Measurements from ENCODE around the gene SPATA25.

Gene SPATA25

GRCh38 chr20:45886590-45887345 is 654 bp downstream of the SPATA25 start:
- H3K4ac ChIP-seq (ENCODE audit: low read length) = no peak overlapping the region
- H2AK5ac ChIP-seq (ENCODE audit: low read depth, low read length) = no peak overlapping the region
- no peak overlapping the region for H2BK120ac ChIP-seq (ENCODE audit: low read depth, low read length)
- no peak overlapping the region for H3K4me3 ChIP-seq (ENCODE audit: low read length in 2 of 2)
- H3K27ac ChIP-seq (replicated peaks; ENCODE audit: low read length) = no peak overlapping the region
- H2BK12ac ChIP-seq (ENCODE audit: low read length) = no peak overlapping the region
- H3K4me1 ChIP-seq (ENCODE audit: control insufficient read depth in 2 of 2, insufficient read depth in 1 of 2, low read depth in 1 of 2, low read length in 2 of 2) = peaks cover 3 to 5% of the 10 kb centered on the region in 2 donors
- peaks cover 0 to 7% (median 0%) of the 10 kb centered on the region in 3 experiments for H3K27me3 ChIP-seq (ENCODE audit: control insufficient read depth in 3 of 3, insufficient read depth in 3 of 3, low read depth in 1 of 3, low read length in 3 of 3)
- H4K91ac ChIP-seq (ENCODE audit: low read depth, low read length, poor library complexity) = no peak overlapping the region
- no peak overlapping the region for H4K8ac ChIP-seq (ENCODE audit: low read depth, low read length)
- H2BK15ac ChIP-seq (ENCODE audit: low read length) = no peak overlapping the region
- H3K4me2 ChIP-seq (ENCODE audit: insufficient read depth, low read length, poor library complexity, severe bottlenecking) = no peak overlapping the region
- H3K9ac ChIP-seq (ENCODE audit: low read depth, low read length, poor library complexity) = no peak overlapping the region
- peaks cover 19 to 46% of the 10 kb centered on the region in 2 donors for H3K36me3 ChIP-seq (replicated peaks in 1 of 2; ENCODE audit: control insufficient read depth in 2 of 2, insufficient read depth in 2 of 2, low read length in 2 of 2)
- no peak overlapping the region for H2AFZ ChIP-seq (ENCODE audit: low read length)
- DNase-seq (ENCODE audit: low spot score) = no peak
- no peak overlapping the region for H2BK5ac ChIP-seq (ENCODE audit: low read length)
- H3K23ac ChIP-seq (ENCODE audit: low read depth, low read length, poor library complexity) = no peak overlapping the region
- peaks cover 2% of the 10 kb centered on the region for H3K79me1 ChIP-seq (ENCODE audit: low read depth, low read length)
- no peak overlapping the region for H3K18ac ChIP-seq (ENCODE audit: low read length)
- H3K14ac ChIP-seq (ENCODE audit: low read length) = no peak overlapping the region
- peaks cover 0 to 1% of the 10 kb centered on the region in 2 donors for H3K9me3 ChIP-seq (replicated peaks in 1 of 2; ENCODE audit: control insufficient read depth in 2 of 2, insufficient read depth in 1 of 2, low read depth in 1 of 2, low read length in 2 of 2)
- no CpG with 5 or more reads among the region's 19 CpGs for WGBS, 2 donors (ENCODE audit: extremely low coverage in 2 of 2, insufficient read length in 2 of 2, insufficient replicate concordance in 1 of 2)

- Histone ChIP-seq H2AFZ (ENCODE audit: low read length) (no peak overlapping the region), H3K27ac (replicated peaks; ENCODE audit: low read length) (no peak overlapping the region), H3K23ac (ENCODE audit: low read depth, low read length, poor library complexity) (no peak overlapping the region), H2BK15ac (ENCODE audit: low read length) (no peak overlapping the region), H3K79me1 (ENCODE audit: low read depth, low read length) (peaks cover 1% of the 10 kb centered on the region), H2BK5ac (ENCODE audit: low read length) (no peak overlapping the region), H2AK5ac (ENCODE audit: low read depth, low read length) (no peak overlapping the region), H4K8ac (ENCODE audit: low read depth, low read length) (no peak overlapping the region), H3K27me3 (ENCODE audit: control insufficient read depth in 3 of 3, insufficient read depth in 3 of 3, low read depth in 1 of 3, low read length in 3 of 3) (no peaks in the 10 kb centered on the region), H3K9me3 (replicated peaks in 1 of 2; ENCODE audit: control insufficient read depth in 2 of 2, insufficient read depth in 1 of 2, low read depth in 1 of 2, low read length in 2 of 2) (peaks cover 0 to 1% of the 10 kb centered on the region in 2 donors), H4K91ac (ENCODE audit: low read depth, low read length, poor library complexity) (no peak overlapping the region), H3K4ac (ENCODE audit: low read length) (no peak overlapping the region), H2BK120ac (ENCODE audit: low read depth, low read length) (no peak overlapping the region), H3K4me2 (ENCODE audit: insufficient read depth, low read length, poor library complexity, severe bottlenecking) (no peak overlapping the region), H3K4me3 (ENCODE audit: low read length in 2 of 2) (no peak overlapping the region), H3K36me3 (replicated peaks in 1 of 2; ENCODE audit: control insufficient read depth in 2 of 2, insufficient read depth in 2 of 2, low read length in 2 of 2) (peaks cover 19 to 51% of the 10 kb centered on the region in 2 donors), H3K4me1 (ENCODE audit: control insufficient read depth in 2 of 2, insufficient read depth in 1 of 2, low read depth in 1 of 2, low read length in 2 of 2) (peaks cover 0 to 3% of the 10 kb centered on the region in 2 donors), H3K14ac (ENCODE audit: low read length) (no peak overlapping the region), H3K18ac (ENCODE audit: low read length) (no peak overlapping the region), H3K9ac (ENCODE audit: low read depth, low read length, poor library complexity) (no peak overlapping the region), H2BK12ac (ENCODE audit: low read length) (no peak overlapping the region)
- no CpG with 5 or more reads among the region's 9 CpGs for whole genome bisulfite sequencing, 2 donors (ENCODE audit: extremely low coverage in 2 of 2, insufficient read length in 2 of 2, insufficient replicate concordance in 1 of 2)
- no peak for DNase-seq (ENCODE audit: low spot score)
Measured at GRCh38 chr20:45883100-45883469, 4.3 kb downstream of the SPATA25 start.

DNA sequence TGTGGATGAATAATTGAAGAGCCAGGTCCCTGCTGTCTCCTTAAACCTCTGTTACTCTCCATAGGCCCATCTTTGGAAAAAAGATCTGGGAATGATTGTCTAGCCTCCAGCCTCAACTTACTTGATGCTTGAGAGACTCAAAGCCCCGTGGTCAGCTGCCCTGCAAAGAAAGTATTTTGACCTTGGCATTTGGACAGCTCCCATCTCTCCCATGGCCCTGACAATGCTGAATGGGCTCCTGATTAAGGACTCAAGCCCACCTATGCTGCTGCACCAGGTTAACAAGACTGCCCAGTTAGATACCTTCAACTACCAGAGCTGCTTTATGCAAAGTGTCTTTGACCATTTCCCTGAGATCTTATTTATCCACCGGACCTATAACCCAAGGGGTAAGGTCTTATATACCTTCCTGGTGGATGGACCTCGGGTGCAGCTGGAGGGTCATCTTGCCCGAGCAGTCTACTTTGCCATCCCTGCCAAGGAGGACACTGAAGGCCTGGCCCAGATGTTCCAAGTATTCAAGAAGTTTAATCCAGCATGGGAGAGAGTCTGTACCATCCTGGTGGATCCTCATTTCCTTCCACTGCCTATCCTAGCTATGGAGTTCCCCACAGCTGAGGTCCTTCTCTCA is 4.8 kb downstream of the SPATA25 start:
- H3K4me1 ChIP-seq (ENCODE audit: control insufficient read depth in 2 of 2, insufficient read depth in 1 of 2, low read depth in 1 of 2, low read length in 2 of 2) = peaks cover 0 to 3% of the 10 kb centered on the region in 2 donors
- no peak overlapping the region for H3K18ac ChIP-seq (ENCODE audit: low read length)
- no peaks in the 10 kb centered on the region for H3K27me3 ChIP-seq (ENCODE audit: control insufficient read depth in 3 of 3, insufficient read depth in 3 of 3, low read depth in 1 of 3, low read length in 3 of 3)
- no peak overlapping the region for H2BK5ac ChIP-seq (ENCODE audit: low read length)
- H3K9ac ChIP-seq (ENCODE audit: low read depth, low read length, poor library complexity) = no peak overlapping the region
- no peak overlapping the region for H4K91ac ChIP-seq (ENCODE audit: low read depth, low read length, poor library complexity)
- H3K4me3 ChIP-seq (ENCODE audit: low read length in 2 of 2) = no peak overlapping the region
- no peak overlapping the region for H3K14ac ChIP-seq (ENCODE audit: low read length)
- no peak overlapping the region for H3K23ac ChIP-seq (ENCODE audit: low read depth, low read length, poor library complexity)
- H2BK120ac ChIP-seq (ENCODE audit: low read depth, low read length) = no peak overlapping the region
- H3K4me2 ChIP-seq (ENCODE audit: insufficient read depth, low read length, poor library complexity, severe bottlenecking) = no peak overlapping the region
- H4K8ac ChIP-seq (ENCODE audit: low read depth, low read length) = no peak overlapping the region
- no peak overlapping the region for H2BK15ac ChIP-seq (ENCODE audit: low read length)
- H3K9me3 ChIP-seq (replicated peaks in 1 of 2; ENCODE audit: control insufficient read depth in 2 of 2, insufficient read depth in 1 of 2, low read depth in 1 of 2, low read length in 2 of 2) = peaks cover 0 to 1% of the 10 kb centered on the region in 2 donors
- WGBS, 2 donors (ENCODE audit: extremely low coverage in 2 of 2, insufficient read length in 2 of 2, insufficient replicate concordance in 1 of 2) = no CpG with 5 or more reads among the region's 4 CpGs
- no peak overlapping the region for H2AK5ac ChIP-seq (ENCODE audit: low read depth, low read length)
- H2BK12ac ChIP-seq (ENCODE audit: low read length) = no peak overlapping the region
- peaks cover 21 to 54% of the 10 kb centered on the region in 2 donors for H3K36me3 ChIP-seq (replicated peaks in 1 of 2; ENCODE audit: control insufficient read depth in 2 of 2, insufficient read depth in 2 of 2, low read length in 2 of 2)
- no peak overlapping the region for H2AFZ ChIP-seq (ENCODE audit: low read length)
- H3K79me1 ChIP-seq (ENCODE audit: low read depth, low read length) = peaks cover 1% of the 10 kb centered on the region
- H3K27ac ChIP-seq (replicated peaks; ENCODE audit: low read length) = no peak overlapping the region
- H3K4ac ChIP-seq (ENCODE audit: low read length) = no peak overlapping the region
- no peak for DNase-seq (ENCODE audit: low spot score)

DNA sequence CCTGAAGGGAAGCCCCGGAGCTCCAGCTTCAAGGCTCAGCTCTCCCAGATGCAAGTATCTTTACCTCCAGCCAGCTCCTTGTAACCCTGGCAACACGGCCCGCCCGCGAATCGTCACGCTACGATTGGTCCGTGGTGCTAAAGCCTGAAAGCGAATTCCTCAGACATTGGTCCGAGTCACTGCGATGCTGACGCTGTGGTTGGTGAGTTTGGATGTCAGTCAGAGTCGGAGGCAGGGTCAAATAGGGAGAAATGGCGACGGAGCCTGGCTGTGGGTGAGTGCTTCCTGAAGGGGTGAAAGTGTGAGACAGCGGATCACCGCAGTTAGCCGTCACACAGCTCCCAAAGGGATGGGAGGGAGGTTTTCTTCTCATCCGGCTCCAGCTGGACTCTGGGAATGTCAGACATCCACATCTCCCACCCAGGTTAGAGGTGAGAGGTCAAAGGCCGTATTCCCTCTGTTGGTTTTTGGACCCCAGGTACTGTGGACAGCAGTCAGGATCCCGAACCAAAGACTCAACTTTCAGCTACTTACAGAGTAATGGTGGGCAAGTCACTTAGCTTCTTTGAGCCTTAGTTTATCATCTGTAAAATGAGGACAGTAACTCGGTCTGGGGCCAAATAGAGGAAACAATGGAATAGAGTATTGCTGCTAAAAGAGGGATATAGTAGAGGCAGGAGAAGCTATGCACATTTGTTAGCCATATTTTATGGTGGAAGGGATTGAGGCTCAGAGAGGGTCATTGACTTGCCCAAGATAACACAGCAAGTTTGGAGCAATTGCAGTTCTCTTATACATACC is 6.2 kb downstream of the SPATA25 start, which contains the start of gene ZSWIM1:
Gene ZSWIM1, plus strand, starts transcription at position 240 of the 801 bp plus-strand sequence. CDS start 1,366 bp downstream, outside the sequence.
- Histone ChIP-seq H3K27me3 (ENCODE audit: control insufficient read depth in 3 of 3, insufficient read depth in 3 of 3, low read depth in 1 of 3, low read length in 3 of 3) (no peaks in the 10 kb centered on the region), H3K4me1 (ENCODE audit: control insufficient read depth in 2 of 2, insufficient read depth in 1 of 2, low read depth in 1 of 2, low read length in 2 of 2) (peaks cover 0 to 3% of the 10 kb centered on the region in 2 donors), H3K9ac (ENCODE audit: low read depth, low read length, poor library complexity) (peak within 1 kb of the TSS; percentile 87), H4K8ac (ENCODE audit: low read depth, low read length) (no peak within 1 kb of the TSS), H3K79me1 (ENCODE audit: low read depth, low read length) (peaks cover 1% of the 10 kb centered on the region), H3K27ac (replicated peaks; ENCODE audit: low read length) (peak within 1 kb of the TSS; percentile 70), H2BK5ac (ENCODE audit: low read length) (no peak within 1 kb of the TSS), H3K18ac (ENCODE audit: low read length) (peak within 1 kb of the TSS; percentile 88), H2BK12ac (ENCODE audit: low read length) (no peak within 1 kb of the TSS), H3K14ac (ENCODE audit: low read length) (no peak within 1 kb of the TSS), H2AFZ (ENCODE audit: low read length) (peak within 1 kb of the TSS; percentile 83), H3K4me3 (ENCODE audit: low read length in 2 of 2) (peak within 1 kb of the TSS; percentile 77 to 95), H3K36me3 (replicated peaks in 1 of 2; ENCODE audit: control insufficient read depth in 2 of 2, insufficient read depth in 2 of 2, low read length in 2 of 2) (peaks cover 21 to 51% of the 10 kb centered on the region in 2 donors), H4K91ac (ENCODE audit: low read depth, low read length, poor library complexity) (no peak within 1 kb of the TSS), H2AK5ac (ENCODE audit: low read depth, low read length) (no peak within 1 kb of the TSS), H3K9me3 (replicated peaks in 1 of 2; ENCODE audit: control insufficient read depth in 2 of 2, insufficient read depth in 1 of 2, low read depth in 1 of 2, low read length in 2 of 2) (peaks cover 0 to 1% of the 10 kb centered on the region in 2 donors), H3K23ac (ENCODE audit: low read depth, low read length, poor library complexity) (no peak within 1 kb of the TSS), H2BK120ac (ENCODE audit: low read depth, low read length) (no peak within 1 kb of the TSS), H2BK15ac (ENCODE audit: low read length) (no peak within 1 kb of the TSS), H3K4ac (ENCODE audit: low read length) (no peak within 1 kb of the TSS), H3K4me2 (ENCODE audit: insufficient read depth, low read length, poor library complexity, severe bottlenecking) (peak within 1 kb of the TSS; percentile 81)
- DNase-seq (ENCODE audit: low spot score) = peak; percentile 99
- no CpG with 5 or more reads among the region's 23 CpGs for WGBS, 2 donors (ENCODE audit: extremely low coverage in 2 of 2, insufficient read length in 2 of 2, insufficient replicate concordance in 1 of 2)

Measured in neuronal stem cell (in vitro differentiated cells).